ENCODE data around the gene FAM185A.
A peak's percentile ranks its signal among the peaks of the same experiment; 100 is the strongest.
"Not testable (repeated sequence)": the region's sequence is repeated elsewhere in the genome, so short reads cannot be mapped to it uniquely, and the experiment has no call there.

The FAM185A gene

GRCh38 chr7:102830197-102830596 is 81.4 kb downstream of the FAM185A start:
- no peak for DNase-seq (ENCODE audit: low read depth, low spot score)

GRCh38 chr7:102832674-102833073 is 83.9 kb downstream of the FAM185A start:
- DNase-seq (ENCODE audit: low read depth, low spot score): no peak

- no peak for DNase-seq (ENCODE audit: low read depth, low spot score)
Observed at GRCh38 chr7:102833343-102833742, 84.5 kb downstream of the FAM185A start.

- no peak for DNase-seq (ENCODE audit: low read depth, low spot score)
Observed at GRCh38 chr7:102834466-102834865, 85.7 kb downstream of the FAM185A start.

- DNase-seq (ENCODE audit: low read depth, low spot score): peak; percentile 71
Observed at GRCh38 chr7:102834999-102835398, 86.2 kb downstream of the FAM185A start.

DNA sequence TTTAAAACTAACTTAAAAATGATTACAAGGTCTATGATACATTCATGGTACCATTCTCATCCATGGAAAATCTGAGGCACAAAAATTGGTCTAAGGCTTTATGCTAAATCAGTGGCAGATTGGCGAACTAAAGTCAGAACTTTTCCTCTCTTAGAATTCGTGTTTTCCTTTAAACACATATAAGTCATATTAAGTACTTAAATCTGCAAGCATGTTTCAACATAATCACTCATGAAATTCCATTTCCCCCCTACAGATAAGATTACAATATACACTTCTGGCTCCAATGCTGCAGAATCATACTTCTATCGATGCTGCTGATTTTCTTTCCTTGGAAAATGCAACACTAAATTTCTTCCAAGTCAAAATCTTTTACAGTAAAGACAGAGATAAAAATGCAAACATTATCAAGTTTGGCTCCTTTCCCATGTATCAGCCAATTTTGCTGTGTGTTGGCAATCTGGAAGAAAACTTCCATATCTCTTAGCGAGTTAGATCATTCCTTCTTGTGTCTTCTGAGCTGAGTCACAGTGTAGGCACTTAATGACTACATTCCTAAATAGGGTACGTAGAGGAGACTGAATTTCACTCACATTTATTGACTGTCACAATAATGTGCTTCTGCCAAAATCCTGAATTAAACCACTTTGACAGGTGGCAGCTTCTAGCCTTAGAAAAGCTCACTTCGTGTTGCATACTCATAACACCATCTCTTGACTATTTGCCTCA is 87.6 kb downstream of the FAM185A start:
- DNase-seq (ENCODE audit: low read depth, low spot score): peak; percentile 86

- DNase-seq (ENCODE audit: low read depth, low spot score): peak; percentile 37
Observed at GRCh38 chr7:102836977-102837376, 88.2 kb downstream of the FAM185A start.

GRCh38 chr7:102837802-102838201 is 89.0 kb downstream of the FAM185A start:
- no peak for DNase-seq (ENCODE audit: low read depth, low spot score)

DNA sequence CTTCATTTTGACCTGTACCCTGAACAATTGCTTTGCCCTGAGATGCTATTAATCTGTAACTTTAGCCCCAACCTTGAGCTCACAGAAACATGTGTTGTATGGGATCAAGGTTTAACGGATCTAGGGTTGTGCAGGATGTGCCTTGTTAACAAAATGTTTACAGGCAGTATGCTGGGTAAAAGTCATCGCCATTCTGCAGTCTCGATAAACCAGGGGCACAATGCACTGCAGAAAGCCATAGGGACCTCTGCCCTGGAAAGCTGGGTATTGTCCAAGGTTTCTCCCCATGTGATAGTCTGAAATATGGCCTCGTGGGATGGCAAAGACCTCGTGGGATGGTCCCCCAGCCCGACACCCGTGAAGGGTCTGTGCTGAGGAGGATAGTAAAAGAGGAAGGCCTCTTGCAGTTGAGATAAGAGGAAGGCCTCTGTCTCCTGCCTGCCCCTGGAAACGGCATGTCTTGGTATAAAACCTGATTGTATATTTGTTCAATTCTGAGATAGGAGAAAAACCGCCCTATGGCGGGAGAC is 89.8 kb downstream of the FAM185A start:
- not testable (repeated sequence) for DNase-seq (ENCODE audit: low read depth, low spot score)

DNA sequence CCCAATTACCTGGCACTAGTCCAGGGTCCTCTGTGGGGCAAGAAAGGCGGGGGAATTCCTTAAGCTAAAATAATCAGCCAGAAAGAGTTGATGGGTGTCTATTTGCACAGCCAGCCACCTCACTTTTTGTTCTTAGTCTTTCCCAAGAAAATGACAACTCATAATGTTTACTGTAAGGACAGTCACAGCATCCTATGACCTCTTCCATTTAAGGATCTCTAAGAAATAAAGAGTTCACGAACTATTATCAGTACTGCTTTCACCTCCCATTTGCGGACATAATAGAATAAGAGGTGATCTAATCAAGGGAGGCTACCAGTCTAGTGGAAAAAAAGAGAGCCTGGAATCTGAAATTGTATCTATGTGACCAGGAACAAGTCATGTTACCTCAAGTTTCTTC is 91.6 kb downstream of the FAM185A start:
- DNase-seq (ENCODE audit: low read depth, low spot score): no peak

GRCh38 chr7:102841290-102841689 is 92.5 kb downstream of the FAM185A start:
- DNase-seq (ENCODE audit: low read depth, low spot score): peak; percentile 67

DNA sequence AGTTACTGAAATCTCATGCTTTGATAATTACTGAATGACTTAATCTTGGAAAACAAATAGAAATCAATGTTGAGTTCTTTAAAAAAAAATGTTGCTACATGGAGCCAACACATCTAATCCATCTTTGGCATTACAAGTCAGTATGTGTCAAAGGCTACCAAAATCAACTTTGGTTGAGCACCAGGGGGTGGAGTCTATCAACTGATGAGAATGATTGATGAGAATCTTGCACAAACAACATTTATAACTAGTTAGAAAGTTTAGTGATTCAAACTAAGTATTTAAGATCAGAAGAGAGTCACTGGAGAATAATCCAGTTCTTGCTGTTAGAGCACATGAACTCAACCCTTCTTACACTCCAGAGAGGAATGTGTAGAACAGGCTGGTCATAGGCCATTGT is 93.5 kb downstream of the FAM185A start:
- no peak for DNase-seq (ENCODE audit: low read depth, low spot score)

- no peak for DNase-seq (ENCODE audit: low read depth, low spot score)
Observed at GRCh38 chr7:102843850-102844249, 95.1 kb downstream of the FAM185A start.

- DNase-seq (ENCODE audit: low read depth, low spot score): no peak
Observed at GRCh38 chr7:102845346-102845745, 96.5 kb downstream of the FAM185A start.

- no peak for DNase-seq (ENCODE audit: low read depth, low spot score)
Observed at GRCh38 chr7:102849079-102849478, 100.3 kb downstream of the FAM185A start.

DNA sequence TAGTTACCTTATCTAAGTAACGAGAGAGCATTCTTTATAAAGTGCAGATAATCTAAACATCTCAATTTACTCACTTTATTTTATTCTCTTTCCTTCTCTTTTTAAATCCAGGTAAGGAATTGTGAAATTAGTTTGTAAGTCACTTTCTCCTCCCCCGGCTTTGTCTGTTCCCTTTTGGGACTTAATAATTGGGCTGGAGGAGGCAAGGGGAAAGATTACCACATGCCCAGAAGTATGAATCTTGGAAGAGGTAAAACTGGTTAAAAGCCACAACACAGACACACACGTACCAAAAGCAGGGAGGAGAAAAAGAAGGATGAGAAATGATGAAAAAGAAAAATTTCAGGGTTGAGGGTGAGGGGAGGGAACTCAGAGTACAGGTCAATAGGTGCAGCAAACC is 100.7 kb downstream of the FAM185A start:
- DNase-seq (ENCODE audit: low read depth, low spot score): no peak

GRCh38 chr7:102856036-102856435 is 107.2 kb downstream of the FAM185A start:
- no peak for DNase-seq (ENCODE audit: low read depth, low spot score)
